GM23338 (cell line): ENCODE data around the gene DIP2B. TPM values are rescaled to one million over a fixed set of nuclear protein-coding genes. Genes with fewer than 3 reads are reported as not detected.

Experiments
- ATAC-seq: fragments of 200-7000 bp; cut with Tn5 transposase; 3 replicates; pipeline ENCODE4 v1.9.1; 2020
- DNase-seq: peaks from one replicate; pipeline ENCODE4 v3.0.0-alpha.2; 2015; ENCODE audit warnings: low spot score
- H2AFZ ChIP-seq: fragments of 200-600 bp; sonication (generic); 2 replicates; pipeline ENCODE4 v1.8.0; 2016; ENCODE audit warnings: antibody characterized with exemption, mild to moderate bottlenecking, moderate library complexity
- H3F3A ChIP-seq: fragments of 200-600 bp; sonication (generic); replicated peaks from 2 replicates; pipeline ENCODE4 v1.8.0; 2017; ENCODE audit warnings: antibody characterized with exemption, mixed run types, low read depth
- H3K27ac ChIP-seq: fragments of 200-600 bp; sonication (generic); 2 replicates; pipeline ENCODE4 v1.6.1; 2016; ENCODE audit warnings: low read depth
- H3K27me3 ChIP-seq: fragments of 200-600 bp; sonication (generic); 2 replicates; pipeline ENCODE4 v1.8.0; 2016; ENCODE audit warnings: mild to moderate bottlenecking, mixed run types, moderate library complexity; ENCODE audit not compliant: insufficient read depth
- H3K36me3 ChIP-seq: fragments of 200-600 bp; sonication (generic); 2 replicates; pipeline ENCODE4 v1.8.0; 2016; ENCODE audit warnings: mild to moderate bottlenecking; ENCODE audit not compliant: insufficient read depth
- H3K4me1 ChIP-seq: fragments of 200-600 bp; sonication (generic); 2 replicates; pipeline ENCODE4 v1.8.0; 2016; ENCODE audit warnings: mild to moderate bottlenecking, moderate library complexity; ENCODE audit not compliant: insufficient read depth
- H3K4me2 ChIP-seq: fragments of 200-600 bp; sonication (generic); 2 replicates; pipeline ENCODE4 v1.7.1; 2017; ENCODE audit warnings: mixed run types
- H3K4me3 ChIP-seq: fragments of 200-600 bp; sonication (generic); 2 replicates; pipeline ENCODE4 v1.6.1; 2016; ENCODE audit warnings: mixed run types
- H3K79me2 ChIP-seq: fragments of 200-600 bp; sonication (generic); replicated peaks from 2 replicates; pipeline ENCODE4 v1.8.0; 2017; ENCODE audit warnings: mild to moderate bottlenecking; ENCODE audit not compliant: insufficient read depth
- H3K9me2 ChIP-seq: fragments of 200-600 bp; sonication (generic); 2 replicates; pipeline ENCODE4 v1.8.0; 2017; ENCODE audit not compliant: insufficient read depth
- H4K20me1 ChIP-seq: fragments of 200-600 bp; sonication (generic); replicated peaks from 2 replicates; pipeline ENCODE4 v1.8.0; 2017; ENCODE audit warnings: mild to moderate bottlenecking; ENCODE audit not compliant: insufficient read depth
- H3K27ac Mint-ChIP-seq: 2 replicates; pipeline ENCODE4 v1.8.0; 2020; ENCODE audit warnings: inconsistent platforms, mild to moderate bottlenecking, moderate library complexity, mixed read lengths
- H3K27me3 Mint-ChIP-seq: 3 replicates; pipeline ENCODE4 v1.8.0; 2022; ENCODE audit warnings: low read depth, mild to moderate bottlenecking, moderate library complexity, mixed read lengths, inconsistent platforms; ENCODE audit not compliant: insufficient read depth, poor library complexity
- H3K36me3 Mint-ChIP-seq: 3 replicates; pipeline ENCODE4 v1.8.0; 2021; ENCODE audit warnings: low read depth, mild to moderate bottlenecking, inconsistent platforms, moderate library complexity, mixed read lengths
- H3K4me1 Mint-ChIP-seq: 3 replicates; pipeline ENCODE4 v1.8.0; 2020; ENCODE audit warnings: mild to moderate bottlenecking, inconsistent platforms, mixed read lengths
- H3K4me3 Mint-ChIP-seq: 3 replicates; pipeline ENCODE4 v1.8.0; 2021; ENCODE audit warnings: moderate library complexity, mild to moderate bottlenecking, inconsistent platforms, mixed read lengths
- H3K9me3 Mint-ChIP-seq: 3 replicates; pipeline ENCODE4 v1.8.0; 2020; ENCODE audit warnings: moderate library complexity, mild to moderate bottlenecking, inconsistent platforms, mixed read lengths
- CREB1 ChIP-seq: fragments of 250-450 bp; sonication (Bioruptor Pico); IDR thresholded peaks from 2 replicates; pipeline ENCODE4 v1.5.0; 2020; ENCODE audit warnings: low read depth, mild to moderate bottlenecking, moderate library complexity
- EZH2 ChIP-seq: fragments of 200-600 bp; sonication (generic); IDR thresholded peaks from one replicate; pipeline ENCODE4 v1.8.0; 2017; ENCODE audit warnings: antibody characterized with exemption, mild to moderate bottlenecking, low read depth; ENCODE audit not compliant: unreplicated experiment
- EZH2phosphoT487 ChIP-seq: fragments of 200-600 bp; sonication (generic); IDR thresholded peaks from one replicate; pipeline ENCODE4 v1.8.1; 2018; ENCODE audit warnings: antibody characterized with exemption; ENCODE audit not compliant: unreplicated experiment
- JUNB ChIP-seq: IDR thresholded peaks from one replicate; pipeline ENCODE4 v1.6.1; 2016; ENCODE audit warnings: antibody characterized with exemption; ENCODE audit not compliant: unreplicated experiment
- NANOG ChIP-seq: IDR thresholded peaks from 2 replicates; pipeline ENCODE4 v1.6.1; 2016; ENCODE audit warnings: antibody characterized with exemption, borderline replicate concordance
- POLR2AphosphoS5 ChIP-seq: IDR thresholded peaks from 2 replicates; pipeline ENCODE4 v1.6.1; 2016; ENCODE audit warnings: antibody characterized with exemption, low read depth
- REST ChIP-seq: IDR thresholded peaks from one replicate; pipeline ENCODE4 v1.6.1; 2018; ENCODE audit warnings: antibody characterized with exemption; ENCODE audit not compliant: unreplicated experiment
- STAT1 ChIP-seq: IDR thresholded peaks from one replicate; pipeline ENCODE4 v1.6.1; 2016; ENCODE audit warnings: antibody characterized with exemption; ENCODE audit not compliant: unreplicated experiment
- ZNF114 ChIP-seq: fragments of 250-450 bp; sonication (Bioruptor Pico); IDR thresholded peaks from 2 replicates; pipeline ENCODE4 v1.5.0; 2020; ENCODE audit warnings: mild to moderate bottlenecking, moderate library complexity
- ZNF331 ChIP-seq: fragments of 250-450 bp; sonication (Bioruptor Pico); IDR thresholded peaks from 2 replicates; pipeline ENCODE4 v1.5.0; 2020; ENCODE audit warnings: low read depth, mild to moderate bottlenecking, moderate library complexity
- ZNF462 ChIP-seq: fragments of 250-450 bp; sonication (Bioruptor Pico); IDR thresholded peaks from 2 replicates; pipeline ENCODE4 v1.5.0; 2020; ENCODE audit warnings: mild to moderate bottlenecking, moderate library complexity
- polyA plus RNA-seq: library from polyadenylated mRNA; unstranded; fragments of >200 nt; fragmentation: Nextera tagmentation; extraction: Ambion mirVana; gene quantifications from 2 replicates; pipeline ENCODE4 v1.2.1, GENCODE V29; 2016
- total RNA-seq: library from RNA; depleted of rRNA; stranded (reverse); fragments of >200 nt; shearing (Covaris generic); gene quantifications from 2 replicates; pipeline ENCODE4 v1.2.3, GENCODE V29; 2014
- TF ChIP-seq, protein P1 (sequence below), 2 experiments: fragments of 200-600 bp in 1 of 2; sonication (generic) in 1 of 2; conservative IDR thresholded peaks; 2 replicates each; pipeline versions ENCODE4 v1.5.1 to v1.6.1; 2016 to 2017; ENCODE audit warnings: antibody characterized with exemption in 2 of 2, low read depth in 2 of 2, mild to moderate bottlenecking in 2 of 2, moderate library complexity in 1 of 2
- TF ChIP-seq, protein P2 (sequence below): IDR thresholded peaks from 2 replicates; pipeline ENCODE4 v1.6.1; 2016; ENCODE audit warnings: antibody characterized with exemption

The DIP2B gene
- total and polyA plus RNA-seq, 2 experiments from 2014 or later = 8.0 to 36.4 TPM

- H3K4me3 ChIP-seq = no peak overlapping the region
- no peaks in the 10 kb centered on the region for H3K9me3 Mint-ChIP-seq
- no peak overlapping the region for H3K27ac ChIP-seq
- H3K36me3 ChIP-seq = no peaks in the 10 kb centered on the region
- peaks cover 14% of the 10 kb centered on the region; the same call in 1 of the 2 replicates for H4K20me1 ChIP-seq
- H3K4me3 Mint-ChIP-seq = no peak overlapping the region
- no peak overlapping the region for H3K27ac Mint-ChIP-seq
- no peaks in the 10 kb centered on the region for H3F3A ChIP-seq
- H3K27me3 Mint-ChIP-seq = no peaks in the 10 kb centered on the region
- H2AFZ ChIP-seq = no peak overlapping the region
- peaks cover 35% of the 10 kb centered on the region for H3K36me3 Mint-ChIP-seq
- DNase-seq (no peak), ATAC-seq (no peak)
- H3K9me2 ChIP-seq = no peaks in the 10 kb centered on the region
- no peaks in the 10 kb centered on the region for H3K4me1 Mint-ChIP-seq
- TF ChIP-seq ZNF462 = no peak
- TF ChIP-seq NANOG = no peak
- TF ChIP-seq EZH2phosphoT487 = no peak
- TF ChIP-seq, protein P1, sequence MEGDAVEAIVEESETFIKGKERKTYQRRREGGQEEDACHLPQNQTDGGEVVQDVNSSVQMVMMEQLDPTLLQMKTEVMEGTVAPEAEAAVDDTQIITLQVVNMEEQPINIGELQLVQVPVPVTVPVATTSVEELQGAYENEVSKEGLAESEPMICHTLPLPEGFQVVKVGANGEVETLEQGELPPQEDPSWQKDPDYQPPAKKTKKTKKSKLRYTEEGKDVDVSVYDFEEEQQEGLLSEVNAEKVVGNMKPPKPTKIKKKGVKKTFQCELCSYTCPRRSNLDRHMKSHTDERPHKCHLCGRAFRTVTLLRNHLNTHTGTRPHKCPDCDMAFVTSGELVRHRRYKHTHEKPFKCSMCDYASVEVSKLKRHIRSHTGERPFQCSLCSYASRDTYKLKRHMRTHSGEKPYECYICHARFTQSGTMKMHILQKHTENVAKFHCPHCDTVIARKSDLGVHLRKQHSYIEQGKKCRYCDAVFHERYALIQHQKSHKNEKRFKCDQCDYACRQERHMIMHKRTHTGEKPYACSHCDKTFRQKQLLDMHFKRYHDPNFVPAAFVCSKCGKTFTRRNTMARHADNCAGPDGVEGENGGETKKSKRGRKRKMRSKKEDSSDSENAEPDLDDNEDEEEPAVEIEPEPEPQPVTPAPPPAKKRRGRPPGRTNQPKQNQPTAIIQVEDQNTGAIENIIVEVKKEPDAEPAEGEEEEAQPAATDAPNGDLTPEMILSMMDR (conservative IDR thresholded peaks at IDR 0.05; ENCODE audit: low read depth in 2 of 2) = no peak
- TF ChIP-seq REST = no peak
- TF ChIP-seq ZNF114 (CRISPR knock-in tag) = no peak
- TF ChIP-seq POLR2AphosphoS5 = no peak
- no peak for TF ChIP-seq STAT1
- no peak for TF ChIP-seq JUNB
- no peak for TF ChIP-seq ZNF331 (CRISPR knock-in tag)
- TF ChIP-seq EZH2 = no peak
- TF ChIP-seq CREB1 (CRISPR knock-in tag) = no peak
- TF ChIP-seq, protein P2, sequence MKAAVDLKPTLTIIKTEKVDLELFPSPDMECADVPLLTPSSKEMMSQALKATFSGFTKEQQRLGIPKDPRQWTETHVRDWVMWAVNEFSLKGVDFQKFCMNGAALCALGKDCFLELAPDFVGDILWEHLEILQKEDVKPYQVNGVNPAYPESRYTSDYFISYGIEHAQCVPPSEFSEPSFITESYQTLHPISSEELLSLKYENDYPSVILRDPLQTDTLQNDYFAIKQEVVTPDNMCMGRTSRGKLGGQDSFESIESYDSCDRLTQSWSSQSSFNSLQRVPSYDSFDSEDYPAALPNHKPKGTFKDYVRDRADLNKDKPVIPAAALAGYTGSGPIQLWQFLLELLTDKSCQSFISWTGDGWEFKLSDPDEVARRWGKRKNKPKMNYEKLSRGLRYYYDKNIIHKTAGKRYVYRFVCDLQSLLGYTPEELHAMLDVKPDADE = no peak
- H3K79me2 ChIP-seq = peaks cover 99% of the 10 kb centered on the region
- no peak overlapping the region for H3K4me2 ChIP-seq
- H3K27me3 ChIP-seq = no peaks in the 10 kb centered on the region
- H3K4me1 ChIP-seq = no peaks in the 10 kb centered on the region
Measured at GRCh38 chr12:50775251-50775650, 270.5 kb downstream of the DIP2B start.
